Tibial artery (tissue), 4 donors: ENCODE data around the gene CTXND1.

Experiments
- DNase-seq, 2 donors: peaks; one replicate each; pipeline ENCODE4 v3.0.0-alpha.2; 2019
- H3K27ac ChIP-seq, 2 donors: fragments of 200-600 bp; sonication (generic) in 1 of 2; 1 replicate in 1 of 2; 2 replicates in 1 of 2; pipeline ENCODE4 v1.5.1; 2018 to 2019; ENCODE audit warnings: mild to moderate bottlenecking in 1 of 2
- H3K27me3 ChIP-seq, 2 donors: fragments of 200-600 bp; sonication (generic) in 1 of 2; one replicate each; pipeline versions ENCODE4 v1.5.1 to v1.6.0; 2016 to 2019
- H3K36me3 ChIP-seq, 3 donors: fragments of 200-600 bp; sonication (generic) in 2 of 3; one replicate each; pipeline ENCODE4 v1.5.1; 2016 to 2019; ENCODE audit warnings: mild to moderate bottlenecking in 2 of 3
- H3K4me1 ChIP-seq, 4 donors: fragments of 200-600 bp; sonication (generic) in 2 of 4; 1 replicate in 3 of 4; 2 replicates in 1 of 4; pipeline ENCODE4 v1.5.1; 2016 to 2019
- H3K4me3 ChIP-seq, 2 donors: fragments of 200-600 bp; sonication (generic) in 1 of 2; 1 replicate in 1 of 2; 2 replicates in 1 of 2; pipeline ENCODE4 v1.5.1; 2018 to 2019; ENCODE audit warnings: mild to moderate bottlenecking in 2 of 2
- H3K9me3 ChIP-seq, 3 donors: fragments of 200-600 bp; sonication (generic) in 1 of 3; one replicate each; pipeline ENCODE4 v1.5.1; 2016 to 2019
- intact Hi-C: fragments of 100-400 bp; cut with DNase I; formaldehyde crosslinking; loops from one replicate; pipeline ENCODE4 v1.15.0; 2023; ENCODE audit warnings: low total_unique reads
- TF ChIP-seq, protein P1 (sequence below), 2 experiments: fragments of 200-600 bp in 1 of 2; fragments of 450-650 bp in 1 of 2; IDR thresholded peaks; one replicate each; pipeline ENCODE4 v1.5.1; 2017 to 2019; ENCODE audit warnings: antibody characterized with exemption in 2 of 2, mild to moderate bottlenecking in 1 of 2, moderate library complexity in 1 of 2

The CTXND1 gene

GRCh38 chr15:80288131-80288530, 36.1 kb upstream of the CTXND1 start:
- Histone ChIP-seq H3K9me3 (no peaks in the 10 kb centered on the region), H3K4me1 (no peaks in the 10 kb centered on the region), H3K4me3 (no peak overlapping the region), H3K27me3 (peaks cover 0 to 14% of the 10 kb centered on the region in 2 donors), H3K27ac (no peak overlapping the region), H3K36me3 (no peaks in the 10 kb centered on the region)
- intact Hi-C loops, result no loop called here
- TF ChIP-seq, protein P1, sequence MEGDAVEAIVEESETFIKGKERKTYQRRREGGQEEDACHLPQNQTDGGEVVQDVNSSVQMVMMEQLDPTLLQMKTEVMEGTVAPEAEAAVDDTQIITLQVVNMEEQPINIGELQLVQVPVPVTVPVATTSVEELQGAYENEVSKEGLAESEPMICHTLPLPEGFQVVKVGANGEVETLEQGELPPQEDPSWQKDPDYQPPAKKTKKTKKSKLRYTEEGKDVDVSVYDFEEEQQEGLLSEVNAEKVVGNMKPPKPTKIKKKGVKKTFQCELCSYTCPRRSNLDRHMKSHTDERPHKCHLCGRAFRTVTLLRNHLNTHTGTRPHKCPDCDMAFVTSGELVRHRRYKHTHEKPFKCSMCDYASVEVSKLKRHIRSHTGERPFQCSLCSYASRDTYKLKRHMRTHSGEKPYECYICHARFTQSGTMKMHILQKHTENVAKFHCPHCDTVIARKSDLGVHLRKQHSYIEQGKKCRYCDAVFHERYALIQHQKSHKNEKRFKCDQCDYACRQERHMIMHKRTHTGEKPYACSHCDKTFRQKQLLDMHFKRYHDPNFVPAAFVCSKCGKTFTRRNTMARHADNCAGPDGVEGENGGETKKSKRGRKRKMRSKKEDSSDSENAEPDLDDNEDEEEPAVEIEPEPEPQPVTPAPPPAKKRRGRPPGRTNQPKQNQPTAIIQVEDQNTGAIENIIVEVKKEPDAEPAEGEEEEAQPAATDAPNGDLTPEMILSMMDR (IDR thresholded peaks at IDR 0.05), result no peak
- DNase-seq, result no peak

DNA sequence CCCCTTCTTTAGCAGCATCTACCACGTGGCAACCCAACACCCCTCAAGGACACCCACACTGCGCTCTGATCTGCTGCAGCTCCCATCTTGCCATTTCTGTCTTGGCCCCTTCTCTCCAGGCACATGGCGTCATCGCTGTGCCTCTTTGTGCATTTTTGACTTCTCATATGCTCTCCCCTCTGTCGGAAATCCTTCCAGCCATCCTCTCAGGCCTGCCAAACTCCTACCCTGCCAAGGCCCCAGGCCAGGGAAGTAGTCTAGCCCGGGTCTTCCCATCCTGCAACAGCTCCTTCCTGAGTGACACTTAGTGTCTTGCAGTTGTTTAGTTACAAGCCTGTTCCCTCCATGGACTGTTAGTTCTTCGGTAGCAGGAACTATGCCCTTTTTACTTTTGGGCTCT, 34.0 kb upstream of the CTXND1 start:
- no peak overlapping the region for H3K4me3 ChIP-seq
- peaks cover 0 to 14% of the 10 kb centered on the region in 2 donors for H3K27me3 ChIP-seq
- TF ChIP-seq, protein P1 (IDR thresholded peaks at IDR 0.05), result no peak
- no peak for DNase-seq
- no peaks in the 10 kb centered on the region for H3K36me3 ChIP-seq
- no peak overlapping the region for H3K27ac ChIP-seq
- H3K4me1 ChIP-seq, result no peaks in the 10 kb centered on the region
- no peaks in the 10 kb centered on the region for H3K9me3 ChIP-seq
- intact Hi-C loops, result no loop called here

DNA sequence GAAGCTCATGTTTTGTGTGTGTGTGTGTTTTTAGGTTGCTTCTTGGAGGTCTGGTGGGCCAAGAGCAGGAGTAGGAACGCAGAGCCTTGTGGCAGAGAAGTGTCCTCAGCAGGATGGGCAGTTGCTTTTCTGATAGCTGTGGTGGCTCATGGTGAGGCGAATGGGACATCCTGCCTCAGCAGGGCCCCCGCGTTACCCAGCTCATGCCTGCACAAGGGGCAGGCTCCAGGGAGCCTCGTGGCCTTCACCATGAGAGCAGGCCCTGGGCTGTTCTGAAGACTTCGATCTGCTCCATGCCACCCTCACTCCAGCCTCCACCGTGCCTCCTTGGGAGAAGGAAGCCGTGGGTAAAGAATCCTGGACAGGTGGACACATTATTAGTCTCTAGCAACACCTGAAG, 33.4 kb upstream of the CTXND1 start:
- intact Hi-C loops, result no loop called here
- H3K9me3 ChIP-seq, result no peaks in the 10 kb centered on the region
- DNase-seq, result no peak

DNA sequence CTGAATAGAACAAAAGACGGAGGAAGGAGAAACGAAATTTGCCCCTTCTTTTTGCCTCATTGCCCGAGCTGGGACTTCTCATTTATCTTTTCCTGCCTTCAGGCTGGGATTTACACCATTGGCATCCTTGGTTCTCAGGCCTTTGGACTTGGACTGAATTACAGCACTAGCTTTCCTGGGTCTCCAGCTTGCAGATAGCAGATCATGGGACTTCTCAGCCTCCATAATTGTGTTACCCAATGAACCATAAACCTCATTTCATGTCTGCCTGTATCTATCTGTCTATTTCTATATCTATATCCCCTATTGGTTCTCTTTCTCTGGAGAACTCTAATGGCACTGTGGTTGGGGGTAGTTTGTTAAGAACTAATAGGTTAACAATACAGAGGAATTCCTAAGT, 31.5 kb upstream of the CTXND1 start:
- H3K27ac ChIP-seq, result no peak overlapping the region
- H3K9me3 ChIP-seq, result no peaks in the 10 kb centered on the region
- H3K27me3 ChIP-seq, result peaks cover 0 to 13% of the 10 kb centered on the region in 2 donors
- TF ChIP-seq, protein P1 (IDR thresholded peaks at IDR 0.05), result no peak
- no peak for DNase-seq
- no peak overlapping the region for H3K4me3 ChIP-seq
- no peaks in the 10 kb centered on the region for H3K4me1 ChIP-seq
- H3K36me3 ChIP-seq, result no peaks in the 10 kb centered on the region
- intact Hi-C loops, result no loop called here

More for the DNA sequence above, 33.4 kb upstream of the CTXND1 start:
- peaks cover 0 to 14% of the 10 kb centered on the region in 2 donors for H3K27me3 ChIP-seq
- no peak overlapping the region for H3K27ac ChIP-seq
- no peak overlapping the region for H3K4me3 ChIP-seq
- no peaks in the 10 kb centered on the region for H3K4me1 ChIP-seq
- TF ChIP-seq, protein P1 (IDR thresholded peaks at IDR 0.05), result no peak
- H3K36me3 ChIP-seq, result no peaks in the 10 kb centered on the region

- Histone ChIP-seq H3K9me3 (peaks cover 0 to 9% (median 0%) of the 10 kb centered on the region in 3 donors), H3K27me3 (no peaks in the 10 kb centered on the region), H3K4me1 (no peaks in the 10 kb centered on the region), H3K4me3 (no peak overlapping the region), H3K36me3 (no peaks in the 10 kb centered on the region), H3K27ac (no peak overlapping the region)
- TF ChIP-seq, protein P1 (IDR thresholded peaks at IDR 0.05), result no peak
- DNase-seq, result no peak
- intact Hi-C loops, result no loop called here
These were observed 25.1 kb upstream of the CTXND1 start for GRCh38 chr15:80277147-80277546.

GRCh38 chr15:80275961-80276360, 23.9 kb upstream of the CTXND1 start:
- TF ChIP-seq, protein P1 (IDR thresholded peaks at IDR 0.05), result no peak
- DNase-seq, result no peak
- no peak overlapping the region for H3K27ac ChIP-seq
- H3K4me1 ChIP-seq, result no peaks in the 10 kb centered on the region
- no peak overlapping the region for H3K4me3 ChIP-seq
- H3K36me3 ChIP-seq, result no peaks in the 10 kb centered on the region
- peaks cover 0 to 9% (median 0%) of the 10 kb centered on the region in 3 donors for H3K9me3 ChIP-seq
- intact Hi-C loops, result no loop called here
- H3K27me3 ChIP-seq, result no peaks in the 10 kb centered on the region
